ENCODE data around the gene USP48. TPM values are rescaled to one million over a fixed set of nuclear protein-coding genes. Genes with fewer than 3 reads are reported as not detected.
"Not testable (repeated sequence)": the region's sequence is repeated elsewhere in the genome, so short reads cannot be mapped to it uniquely, and the experiment has no call there.

Gene USP48
- total RNA-seq, 2 experiments from 2014 or later = 73.3 to 76.0 TPM

GRCh38 chr1:21786640-21787039 is 3.7 kb upstream of the USP48 start:
- no peak overlapping the region for H3K27ac ChIP-seq (ENCODE audit: low read depth in 1 of 2, low read length in 2 of 2)
- Mint-ChIP-seq H3K4me3 (peak overlapping the region; percentile 48), H3K27me3 (no peaks in the 10 kb centered on the region), H3K27ac (no peak overlapping the region), H3K4me1 (ENCODE audit: low read depth) (peaks cover 18% of the 10 kb centered on the region), H3K9me3 (no peaks in the 10 kb centered on the region), H3K36me3 (ENCODE audit: low read depth) (peaks cover 19% of the 10 kb centered on the region)
- ATAC-seq (ENCODE audit: poor library complexity) (no peak), DNase-seq (no peak)
- no peaks in the 10 kb centered on the region for H3K36me3 ChIP-seq (ENCODE audit: insufficient read depth, low read length)
- peaks cover 16% of the 10 kb centered on the region for H3K4me1 ChIP-seq (ENCODE audit: insufficient read depth, low read length)
- ChIA-PET CTCF (no interaction called here), POLR2A (no interaction called here)
- intact Hi-C loops (cut with DNase I, micrococcal nuclease) = no loop called here
- no peak for TF ChIP-seq CTCF (IDR thresholded peaks at IDR 0.05)
- H3K27me3 ChIP-seq (ENCODE audit: control insufficient read depth in 1 of 2, insufficient read depth in 2 of 2, low read length in 2 of 2) = no peaks in the 10 kb centered on the region
- H3K4me3 ChIP-seq (ENCODE audit: low read length) = no peak overlapping the region
- H3K9me3 ChIP-seq (ENCODE audit: control insufficient read depth in 1 of 2, insufficient read depth in 1 of 2, low read length in 2 of 2) = no peaks in the 10 kb centered on the region

- H3K4me1 ChIP-seq (ENCODE audit: insufficient read depth, low read length) = peaks cover 25% of the 10 kb centered on the region
- H3K9me3 ChIP-seq (ENCODE audit: control insufficient read depth in 1 of 2, insufficient read depth in 1 of 2, low read length in 2 of 2); ATAC-seq (ENCODE audit: poor library complexity); H3K27me3 Mint-ChIP-seq; H3K36me3 ChIP-seq (ENCODE audit: insufficient read depth, low read length); H3K4me3 ChIP-seq (ENCODE audit: low read length); H3K27ac ChIP-seq (ENCODE audit: low read depth in 1 of 2, low read length in 2 of 2); DNase-seq; H3K27me3 ChIP-seq (ENCODE audit: control insufficient read depth in 1 of 2, insufficient read depth in 2 of 2, low read length in 2 of 2); H3K9me3 Mint-ChIP-seq; H3K27ac Mint-ChIP-seq; CTCF ChIA-PET; POLR2A ChIA-PET; intact Hi-C loops (cut with DNase I, micrococcal nuclease): not testable (repeated sequence)
- H3K36me3 Mint-ChIP-seq (ENCODE audit: low read depth) = peaks cover 19% of the 10 kb centered on the region
- H3K4me3 Mint-ChIP-seq = peak overlapping the region; percentile 42
- H3K4me1 Mint-ChIP-seq (ENCODE audit: low read depth) = peaks cover 20% of the 10 kb centered on the region
Observed at GRCh38 chr1:21785764-21786163, 2.8 kb upstream of the USP48 start.

- ChIA-PET POLR2A (interaction anchor here (0.6 to 4.3 kb wide), 8 partner anchors 10 to 321 kb away, joined by 3 to 35 read pairs (median 8); partner anchors contain the start of gene CDC42), CTCF (interaction anchor here (1.6 kb wide), 1 partner anchor 241 kb away, joined by 6 read pairs; no protein-coding TSS in a partner anchor)
- H3K9me3 ChIP-seq (ENCODE audit: control insufficient read depth in 1 of 2, insufficient read depth in 1 of 2, low read length in 2 of 2) = no peaks in the 10 kb centered on the region
- peaks cover 34% of the 10 kb centered on the region for H3K4me1 Mint-ChIP-seq (ENCODE audit: low read depth)
- no peaks in the 10 kb centered on the region for H3K36me3 ChIP-seq (ENCODE audit: insufficient read depth, low read length)
- H3K27me3 Mint-ChIP-seq = no peaks in the 10 kb centered on the region
- no peaks in the 10 kb centered on the region for H3K27me3 ChIP-seq (ENCODE audit: control insufficient read depth in 1 of 2, insufficient read depth in 2 of 2, low read length in 2 of 2)
- DNase-seq (peak in 1 of 14 experiments; percentile 26), ATAC-seq (ENCODE audit: poor library complexity) (no peak)
- TF ChIP-seq CTCF (IDR thresholded peaks at IDR 0.05) = no peak
- peaks cover 29% of the 10 kb centered on the region for H3K36me3 Mint-ChIP-seq (ENCODE audit: low read depth)
- H3K4me1 ChIP-seq (ENCODE audit: insufficient read depth, low read length) = peaks cover 36% of the 10 kb centered on the region
- H3K4me3 ChIP-seq (ENCODE audit: low read length) = peak overlapping the region; percentile 100
- intact Hi-C loops (cut with DNase I, micrococcal nuclease) = loop anchor here (2.0 to 5.0 kb wide), 8 partner anchors 82 to 668 kb away; partner anchors contain the start of genes ZBTB40 (in 2 of the 2), HSPG2 (in 1 of the 2) and NBPF3 (in 1 of the 2)
- peak overlapping the region; percentile 100 for H3K27ac Mint-ChIP-seq
- no peaks in the 10 kb centered on the region for H3K9me3 Mint-ChIP-seq
- peak overlapping the region; percentile 99 to 100 for H3K27ac ChIP-seq (ENCODE audit: low read depth in 1 of 2, low read length in 2 of 2)
- peak overlapping the region; percentile 99 for H3K4me3 Mint-ChIP-seq
Observed at GRCh38 chr1:21783679-21784603, 992 bp upstream of the USP48 start.

Measured in CD4-positive, alpha-beta T cell (primary cell).